IMR-90 (cell line): ENCODE data around the gene TBC1D9. TPM values are rescaled to one million over a fixed set of nuclear protein-coding genes. Genes with fewer than 3 reads are reported as not detected.

ENCODE experiments used
- ATAC-seq: fragments of 200-7000 bp; cut with Tn5 transposase; 2 replicates; pipeline ENCODE4 v1.9.1; 2020; ENCODE audit warnings: low read depth, mild to moderate bottlenecking, moderate library complexity
- BruUV-seq: library from RNA; stranded (reverse); fragments of 400-500 nt; replicated peaks from 2 replicates; lab custom pipeline; 2021; lab: Mats Ljungman, UMichigan
- CTCF ChIA-PET: fragments of 300-600 bp; formaldehyde crosslinking; extraction: SDS; loops from one replicate; lab custom pipeline; 2021; ENCODE audit warnings: antibody characterized with exemption; lab: Yijun Ruan, JAX
- POLR2A ChIA-PET: fragments of 300-600 bp; sonication (Branson Sonifier 250); formaldehyde crosslinking; loops from one replicate; lab custom pipeline; 2022; ENCODE audit warnings: antibody characterized with exemption; ENCODE audit not compliant: unreplicated experiment; lab: Charles Lee
- DNase-seq: peaks from one replicate; pipeline ENCODE4 v3.0.0; 2013
- H2AFZ ChIP-seq: replicated peaks from 2 replicates; pipeline ENCODE3; 2013; ENCODE audit warnings: low read length, mild to moderate bottlenecking; ENCODE audit not compliant: poor library complexity
- H2AK5ac ChIP-seq: 2 replicates; pipeline ENCODE4 v1.6.1; 2013; ENCODE audit warnings: low read depth, low read length, inconsistent platforms
- H2AK9ac ChIP-seq: replicated peaks from 2 replicates; pipeline ENCODE3; 2013; ENCODE audit warnings: mild to moderate bottlenecking, low read depth, low read length, moderate library complexity; ENCODE audit not compliant: poor library complexity
- H2BK120ac ChIP-seq: 2 replicates; pipeline ENCODE4 v1.6.1; 2013; ENCODE audit warnings: low read depth, low read length, inconsistent platforms
- H2BK15ac ChIP-seq: 3 replicates; pipeline ENCODE4 v1.6.1; 2013; ENCODE audit warnings: low read depth, low read length, inconsistent platforms
- H2BK20ac ChIP-seq: 2 replicates; pipeline ENCODE4 v1.6.1; 2013; ENCODE audit warnings: low read depth, mild to moderate bottlenecking, inconsistent platforms, low read length, moderate library complexity
- H2BK5ac ChIP-seq: 2 replicates; pipeline ENCODE4 v1.6.1; 2013; ENCODE audit warnings: mild to moderate bottlenecking, low read depth, low read length, inconsistent platforms; ENCODE audit not compliant: poor library complexity, severe bottlenecking
- H3K14ac ChIP-seq: replicated peaks from 2 replicates; pipeline ENCODE4 v1.6.1; 2013; ENCODE audit warnings: low read depth, low read length, inconsistent platforms
- H3K18ac ChIP-seq: 2 replicates; pipeline ENCODE4 v1.6.1; 2013; ENCODE audit warnings: low read depth, low read length, control low read depth
- H3K23ac ChIP-seq: 2 replicates; pipeline ENCODE4 v1.6.1; 2013; ENCODE audit warnings: low read depth, low read length, inconsistent platforms
- H3K27ac ChIP-seq: 2 replicates; pipeline ENCODE4 v1.5.1; 2013; ENCODE audit warnings: mild to moderate bottlenecking, control low read depth, low read length; ENCODE audit not compliant: insufficient read depth
- H3K27me3 ChIP-seq: 2 replicates; pipeline ENCODE4 v1.6.1; 2013; ENCODE audit warnings: low read length; ENCODE audit not compliant: control insufficient read depth, insufficient read depth
- H3K36me3 ChIP-seq: 2 replicates; pipeline ENCODE4 v1.6.1; 2013; ENCODE audit warnings: low read length, mixed read lengths; ENCODE audit not compliant: control insufficient read depth, insufficient read depth
- H3K4ac ChIP-seq: 2 replicates; pipeline ENCODE4 v1.6.1; 2013; ENCODE audit warnings: low read depth, low read length, inconsistent platforms
- H3K4me1 ChIP-seq: 2 replicates; pipeline ENCODE4 v1.6.1; 2013; ENCODE audit warnings: low read length, mixed read lengths; ENCODE audit not compliant: control insufficient read depth, insufficient read depth
- H3K4me2 ChIP-seq: 2 replicates; pipeline ENCODE4 v1.6.1; 2013; ENCODE audit warnings: low read depth, mild to moderate bottlenecking, control low read depth, low read length, moderate library complexity
- H3K4me3 ChIP-seq: 2 replicates; pipeline ENCODE4 v1.5.1; 2013; ENCODE audit warnings: low read depth, mild to moderate bottlenecking, control low read depth, low read length, moderate library complexity; ENCODE audit not compliant: insufficient read depth
- H3K56ac ChIP-seq: 2 replicates; pipeline ENCODE4 v1.6.1; 2013; ENCODE audit warnings: low read length, inconsistent platforms; ENCODE audit not compliant: insufficient read depth; ENCODE audit errors: extremely low read depth
- H3K79me1 ChIP-seq, 2 experiments: 2 replicates each; pipeline ENCODE4 v1.6.1; 2013; ENCODE audit warnings: low read length in 2 of 2, inconsistent platforms in 1 of 2, low read depth in 1 of 2
- H3K9ac ChIP-seq: 2 replicates; pipeline ENCODE4 v1.6.1; 2013; ENCODE audit warnings: low read depth, low read length, control low read depth
- H3K9me1 ChIP-seq: 2 replicates; pipeline ENCODE4 v1.6.1; 2013; ENCODE audit warnings: low read length, inconsistent platforms; ENCODE audit not compliant: insufficient read depth
- H3K9me3 ChIP-seq: 2 replicates; pipeline ENCODE4 v1.6.1; 2013; ENCODE audit warnings: low read length; ENCODE audit not compliant: control insufficient read depth, insufficient read depth
- H4K20me1 ChIP-seq: 2 replicates; pipeline ENCODE4 v1.6.1; 2013; ENCODE audit warnings: low read length, inconsistent platforms; ENCODE audit not compliant: insufficient read depth
- H4K5ac ChIP-seq: 2 replicates; pipeline ENCODE4 v1.6.1; 2013; ENCODE audit warnings: mild to moderate bottlenecking, low read depth, low read length, control low read depth
- H4K8ac ChIP-seq, 2 experiments: 2 replicates each; pipeline ENCODE4 v1.6.1; 2013; ENCODE audit warnings: low read depth in 2 of 2, low read length in 2 of 2, control low read depth in 1 of 2, inconsistent platforms in 1 of 2
- H4K91ac ChIP-seq: 2 replicates; pipeline ENCODE4 v1.6.1; 2013; ENCODE audit warnings: low read depth, low read length, inconsistent platforms; ENCODE audit not compliant: insufficient read depth
- BHLHE40 ChIP-seq: fragments of 150-350 bp; IDR thresholded peaks from 2 replicates; pipeline ENCODE4 v1.6.1; 2016; ENCODE audit warnings: mild to moderate bottlenecking, low read depth, low read length
- CEBPB ChIP-seq: IDR thresholded peaks from 2 replicates; pipeline ENCODE4 v1.6.1; 2012; ENCODE audit warnings: low read depth, low read length, improper control_type of control experiment
- CHD1 ChIP-seq: IDR thresholded peaks from 2 replicates; pipeline ENCODE4 v1.6.1; 2012; ENCODE audit warnings: low read depth, low read length, improper control_type of control experiment
- FOS ChIP-seq: fragments of 150-350 bp; IDR thresholded peaks from 2 replicates; pipeline ENCODE4 v1.6.1; 2016; ENCODE audit warnings: low read depth, low read length
- MAFK ChIP-seq: IDR thresholded peaks from 2 replicates; pipeline ENCODE4 v1.6.1; 2012; ENCODE audit warnings: low read depth, low read length, improper control_type of control experiment
- MAZ ChIP-seq: IDR thresholded peaks from 2 replicates; pipeline ENCODE4 v1.6.1; 2012; ENCODE audit warnings: low read depth, mild to moderate bottlenecking, low read length, improper control_type of control experiment, moderate library complexity, borderline replicate concordance
- MXI1 ChIP-seq: IDR thresholded peaks from 2 replicates; pipeline ENCODE4 v1.6.1; 2012; ENCODE audit warnings: low read depth, mild to moderate bottlenecking, low read length, moderate library complexity, borderline replicate concordance
- NFE2L2 ChIP-seq: fragments of 150-350 bp; IDR thresholded peaks from 2 replicates; pipeline ENCODE4 v1.6.1; 2016; ENCODE audit warnings: low read depth, mild to moderate bottlenecking, low read length
- POLR2A ChIP-seq: IDR thresholded peaks from 2 replicates; pipeline ENCODE4 v1.6.1; 2012; ENCODE audit warnings: mild to moderate bottlenecking, low read depth, low read length
- RAD21 ChIP-seq: IDR thresholded peaks from 2 replicates; pipeline ENCODE4 v1.6.1; 2012; ENCODE audit warnings: low read length, improper control_type of control experiment
- RCOR1 ChIP-seq: IDR thresholded peaks from 2 replicates; pipeline ENCODE4 v1.6.1; 2012; ENCODE audit warnings: mild to moderate bottlenecking, low read length, improper control_type of control experiment; ENCODE audit not compliant: insufficient replicate concordance
- RFX5 ChIP-seq: IDR thresholded peaks from 2 replicates; pipeline ENCODE4 v1.8.0; 2012; ENCODE audit warnings: low read depth, mild to moderate bottlenecking, low read length, moderate library complexity
- SMC3 ChIP-seq: fragments of 150-350 bp; IDR thresholded peaks from 2 replicates; pipeline ENCODE4 v1.6.1; 2016; ENCODE audit warnings: low read depth, mild to moderate bottlenecking, antibody characterized with exemption, low read length, moderate library complexity
- WGBS, 2 experiments: methylation state at CpG; one replicate each; pipeline versions ENCODE4 v1.1.5 to v1.1.7; 2013; ENCODE audit warnings: missing lambda C conversion rate in 2 of 2; ENCODE audit not compliant: insufficient read length in 1 of 2; ENCODE audit errors: extremely low coverage in 2 of 2; 5-methylcytosine and 5-hydroxymethylcytosine counted together
- dilution Hi-C: fragments of 300-500 bp; cut with HindIII; formaldehyde crosslinking; loops from one replicate; pipeline ENCODE4 v1.14.3; 2018; ENCODE audit warnings: low sequenced_read_pairs; ENCODE audit not compliant: unreplicated experiment
- in situ Hi-C: fragments of 300-500 bp; cut with MboI; formaldehyde crosslinking; loops from 3 replicates; pipeline ENCODE4 v1.14.3; 2019; ENCODE audit warnings: low sequenced_read_pairs, inconsistent platforms, mixed read lengths
- intact Hi-C: fragments of 100-400 bp; cut with micrococcal nuclease; formaldehyde crosslinking; loops from 2 replicates; pipeline ENCODE4 v1.10.0; 2022
- polyA plus RNA-seq, 3 experiments: library from polyadenylated mRNA; depleted of rRNA; stranded (reverse); fragments of >200 nt; gene quantifications; 2 replicates each; pipeline ENCODE4 v1.2.3, GENCODE V29; 2012; ENCODE audit warnings: low replicate concordance in 1 of 3
- total RNA-seq: library from RNA; depleted of rRNA; stranded (reverse); fragments of >200 nt; gene quantifications from 2 replicates; pipeline ENCODE4 v1.2.3, GENCODE V29; 2012
- TF ChIP-seq, protein P1 (sequence below): conservative IDR thresholded peaks from 2 replicates; pipeline ENCODE4 v1.5.1; 2012; ENCODE audit warnings: mild to moderate bottlenecking, low read depth, low read length, improper control_type of control experiment
- TF ChIP-seq, protein P2 (sequence below): fragments of 150-350 bp; IDR thresholded peaks from 2 replicates; pipeline ENCODE4 v1.6.1; 2017; ENCODE audit warnings: mild to moderate bottlenecking, antibody characterized with exemption, low read length, low read depth
- TF ChIP-seq, protein P3 (sequence below): fragments of 150-350 bp; IDR thresholded peaks from 2 replicates; pipeline ENCODE4 v1.6.1; 2016; ENCODE audit warnings: low read depth, mild to moderate bottlenecking, low read length, moderate library complexity, borderline replicate concordance

TBC1D9 gene
- total and polyA plus RNA-seq, 2 of the 4 experiments (the other 2 are of a cell fraction): 11.7 to 15.2 TPM

DNA sequence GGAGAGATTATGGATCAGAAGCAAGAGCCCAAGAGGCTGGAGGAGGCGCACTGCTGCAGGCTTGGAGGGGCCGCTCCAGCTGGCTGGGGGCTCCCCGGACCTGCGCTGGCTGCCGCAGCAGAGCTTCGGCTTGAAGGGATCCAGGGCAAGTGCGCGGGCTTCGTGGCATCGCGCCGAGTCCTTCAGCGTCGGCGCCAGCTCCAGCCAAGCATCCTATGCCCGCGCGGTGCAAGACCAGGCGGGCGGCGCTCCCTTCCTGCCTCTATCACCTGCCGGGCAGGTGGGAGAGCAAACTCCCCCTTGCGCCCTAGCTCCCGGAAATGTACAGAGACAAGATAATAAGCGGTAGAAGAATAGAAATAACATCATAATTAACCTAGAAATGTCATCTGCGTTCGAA lies 176.9 kb downstream of the TBC1D9 start:
- H3K18ac ChIP-seq: no peak overlapping the region
- H3K4me3 ChIP-seq: no peak overlapping the region
- no peak overlapping the region for H3K9ac ChIP-seq
- H2BK120ac ChIP-seq: no peak overlapping the region
- H3K4me1 ChIP-seq: no peaks in the 10 kb centered on the region
- no peak overlapping the region for H2AK9ac ChIP-seq
- H2BK15ac ChIP-seq: no peak overlapping the region
- H3K9me1 ChIP-seq: no peaks in the 10 kb centered on the region
- no peak overlapping the region for H2AK5ac ChIP-seq
- BruUV-seq: no TSS peak
- H4K91ac ChIP-seq: no peak overlapping the region
- dilution Hi-C loops: no loop called here
- H3K14ac ChIP-seq: no peak overlapping the region
- H2AFZ ChIP-seq: no peak overlapping the region
- peaks cover 48% of the 10 kb centered on the region for H3K27me3 ChIP-seq
- ATAC-seq (no peak), DNase-seq (no peak)
- no peak overlapping the region for H3K4ac ChIP-seq
- 12% methylated on average over 9 of the region's 27 CpGs; no CpG with 5 or more reads in 1 of the 2 experiments for WGBS, 2 experiments
- intact Hi-C loops: no loop called here
- H3K23ac ChIP-seq: no peak overlapping the region
- CTCF ChIA-PET: no interaction called here
- no peaks in the 10 kb centered on the region for H3K9me3 ChIP-seq
- no peaks in the 10 kb centered on the region for H3K79me1 ChIP-seq
- no peak for TF ChIP-seq RFX5
- TF ChIP-seq, protein P1, sequence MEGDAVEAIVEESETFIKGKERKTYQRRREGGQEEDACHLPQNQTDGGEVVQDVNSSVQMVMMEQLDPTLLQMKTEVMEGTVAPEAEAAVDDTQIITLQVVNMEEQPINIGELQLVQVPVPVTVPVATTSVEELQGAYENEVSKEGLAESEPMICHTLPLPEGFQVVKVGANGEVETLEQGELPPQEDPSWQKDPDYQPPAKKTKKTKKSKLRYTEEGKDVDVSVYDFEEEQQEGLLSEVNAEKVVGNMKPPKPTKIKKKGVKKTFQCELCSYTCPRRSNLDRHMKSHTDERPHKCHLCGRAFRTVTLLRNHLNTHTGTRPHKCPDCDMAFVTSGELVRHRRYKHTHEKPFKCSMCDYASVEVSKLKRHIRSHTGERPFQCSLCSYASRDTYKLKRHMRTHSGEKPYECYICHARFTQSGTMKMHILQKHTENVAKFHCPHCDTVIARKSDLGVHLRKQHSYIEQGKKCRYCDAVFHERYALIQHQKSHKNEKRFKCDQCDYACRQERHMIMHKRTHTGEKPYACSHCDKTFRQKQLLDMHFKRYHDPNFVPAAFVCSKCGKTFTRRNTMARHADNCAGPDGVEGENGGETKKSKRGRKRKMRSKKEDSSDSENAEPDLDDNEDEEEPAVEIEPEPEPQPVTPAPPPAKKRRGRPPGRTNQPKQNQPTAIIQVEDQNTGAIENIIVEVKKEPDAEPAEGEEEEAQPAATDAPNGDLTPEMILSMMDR: no peak
- no peak for TF ChIP-seq SMC3
- no peak for TF ChIP-seq RAD21
- no peak for TF ChIP-seq BHLHE40
- TF ChIP-seq CHD1: no peak
- TF ChIP-seq POLR2A: no peak
- TF ChIP-seq MXI1: no peak
- TF ChIP-seq, protein P2, sequence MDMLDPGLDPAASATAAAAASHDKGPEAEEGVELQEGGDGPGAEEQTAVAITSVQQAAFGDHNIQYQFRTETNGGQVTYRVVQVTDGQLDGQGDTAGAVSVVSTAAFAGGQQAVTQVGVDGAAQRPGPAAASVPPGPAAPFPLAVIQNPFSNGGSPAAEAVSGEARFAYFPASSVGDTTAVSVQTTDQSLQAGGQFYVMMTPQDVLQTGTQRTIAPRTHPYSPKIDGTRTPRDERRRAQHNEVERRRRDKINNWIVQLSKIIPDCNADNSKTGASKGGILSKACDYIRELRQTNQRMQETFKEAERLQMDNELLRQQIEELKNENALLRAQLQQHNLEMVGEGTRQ: no peak
- no peak for TF ChIP-seq CEBPB
- TF ChIP-seq MAFK: no peak
- TF ChIP-seq RCOR1: no peak
- no peak for TF ChIP-seq MAZ
- no peak for TF ChIP-seq FOS
- no peak for TF ChIP-seq NFE2L2
- TF ChIP-seq, protein P3, sequence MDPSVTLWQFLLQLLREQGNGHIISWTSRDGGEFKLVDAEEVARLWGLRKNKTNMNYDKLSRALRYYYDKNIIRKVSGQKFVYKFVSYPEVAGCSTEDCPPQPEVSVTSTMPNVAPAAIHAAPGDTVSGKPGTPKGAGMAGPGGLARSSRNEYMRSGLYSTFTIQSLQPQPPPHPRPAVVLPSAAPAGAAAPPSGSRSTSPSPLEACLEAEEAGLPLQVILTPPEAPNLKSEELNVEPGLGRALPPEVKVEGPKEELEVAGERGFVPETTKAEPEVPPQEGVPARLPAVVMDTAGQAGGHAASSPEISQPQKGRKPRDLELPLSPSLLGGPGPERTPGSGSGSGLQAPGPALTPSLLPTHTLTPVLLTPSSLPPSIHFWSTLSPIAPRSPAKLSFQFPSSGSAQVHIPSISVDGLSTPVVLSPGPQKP: no peak
- H4K5ac ChIP-seq: no peak overlapping the region
- no peak overlapping the region for H2BK5ac ChIP-seq
- no peaks in the 10 kb centered on the region for H4K20me1 ChIP-seq
- no peak overlapping the region for H4K8ac ChIP-seq
- in situ Hi-C loops: no loop called here
- H3K27ac ChIP-seq: no peak overlapping the region
- no peak overlapping the region for H2BK20ac ChIP-seq
- H3K56ac ChIP-seq: no peak overlapping the region
- H3K4me2 ChIP-seq: no peak overlapping the region
- POLR2A ChIA-PET: no interaction called here
- no peaks in the 10 kb centered on the region for H3K36me3 ChIP-seq
